Kasumi-1 (cell line): Measurements from ENCODE around the gene NSD1.
"Not testable (repeated sequence)": the region's sequence is repeated elsewhere in the genome, so short reads cannot be mapped to it uniquely, and the experiment has no call there.

Experiments
- DNase-seq, 2 experiments: peaks; one replicate each; lab custom pipeline; 2025; lab: John Stamatoyannopoulos, UW

NSD1 gene

DNA sequence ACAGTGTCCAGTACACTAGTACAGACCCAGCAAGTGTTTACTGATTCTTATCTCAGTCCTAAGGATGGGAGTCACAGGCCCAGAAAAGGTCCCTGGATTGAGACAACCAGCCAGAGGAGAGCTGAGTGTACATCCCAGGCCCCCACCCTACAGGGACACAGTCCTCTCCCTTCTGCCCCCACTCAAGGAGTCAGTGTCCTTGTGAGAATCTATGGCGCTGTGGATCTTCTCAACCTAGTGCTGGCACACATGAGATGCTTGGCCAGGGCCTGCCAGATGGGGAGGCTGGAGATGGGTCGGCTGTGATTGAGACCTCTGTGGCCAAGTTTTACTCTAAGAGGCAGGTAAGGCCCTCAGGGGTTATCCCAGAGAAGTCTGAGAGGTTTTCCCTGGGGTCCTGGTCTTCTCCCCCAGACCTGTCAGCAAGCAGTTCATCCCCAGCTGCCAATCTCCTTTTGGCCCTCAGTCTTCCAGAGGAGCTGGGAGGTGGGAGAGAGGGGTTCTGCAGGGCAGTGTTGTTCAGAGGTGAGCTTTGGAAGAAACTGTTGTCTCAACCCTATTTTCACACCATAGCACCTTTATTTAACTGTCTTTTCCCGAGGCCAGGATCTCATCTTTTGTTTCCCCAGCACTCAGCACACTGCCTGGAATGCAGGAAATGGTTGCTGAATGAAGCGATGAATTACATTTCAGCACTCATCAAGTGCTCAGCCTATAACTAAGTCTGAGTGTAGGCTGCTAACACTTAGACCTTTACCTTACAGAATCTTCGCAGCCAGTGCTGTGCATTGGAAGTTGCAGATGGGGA, 3.2 kb upstream of the NSD1 start:
- no peak for DNase-seq

DNA sequence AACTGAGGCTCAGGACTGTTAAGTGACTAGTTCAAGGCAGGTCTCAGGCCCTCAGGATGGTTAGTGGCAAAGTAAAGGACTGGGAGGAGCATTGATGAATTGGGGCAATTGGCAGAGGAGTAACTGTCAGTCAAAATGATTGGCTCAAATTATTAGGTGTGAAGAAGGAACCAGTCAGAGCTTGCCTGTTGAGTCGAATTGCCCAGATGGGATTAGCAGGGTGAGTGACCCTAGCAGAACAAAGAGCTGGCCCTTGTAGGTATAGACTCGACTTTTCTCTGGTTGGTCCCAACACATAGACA, 2.6 kb upstream of the NSD1 start:
- no peak for DNase-seq

DNA sequence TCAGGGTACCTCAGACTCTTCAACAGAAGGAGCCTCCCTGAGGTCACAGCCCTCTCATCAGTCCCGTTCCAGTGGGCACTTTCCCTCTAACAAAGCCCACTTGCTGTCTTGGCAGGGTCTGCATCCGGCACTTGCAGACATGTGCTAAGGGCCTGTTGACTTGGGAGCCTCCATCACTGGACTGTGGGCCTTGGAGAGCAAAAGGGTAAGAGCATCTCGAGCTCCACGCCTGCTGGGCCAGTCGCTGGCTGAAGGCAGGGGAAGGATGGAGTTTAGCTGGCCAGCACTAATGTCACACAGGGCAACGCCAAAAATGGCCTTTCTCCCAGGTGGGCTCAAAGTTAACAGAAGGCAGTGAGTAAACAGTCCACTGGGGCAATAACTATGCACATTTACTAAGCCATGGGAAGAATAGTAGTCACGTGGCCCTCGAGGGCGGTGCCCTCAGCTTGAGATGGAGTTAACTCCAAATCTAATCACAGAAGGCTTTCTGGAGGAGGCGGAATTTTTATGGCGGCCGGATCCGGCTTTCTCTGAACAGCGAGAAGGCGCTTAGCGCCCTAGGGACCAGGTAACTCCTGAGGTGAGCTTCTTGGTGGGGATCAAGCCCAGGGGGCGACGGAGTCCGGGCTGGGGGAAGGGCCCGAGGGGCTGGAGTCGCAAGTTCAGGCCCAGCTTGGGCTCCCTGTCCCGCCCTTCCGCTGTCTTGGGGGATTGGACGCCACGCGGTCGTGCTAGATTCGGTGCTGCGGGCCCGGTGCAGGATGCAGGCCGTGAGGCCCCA, 2.0 kb upstream of the NSD1 start:
- DNase-seq: no peak

DNA sequence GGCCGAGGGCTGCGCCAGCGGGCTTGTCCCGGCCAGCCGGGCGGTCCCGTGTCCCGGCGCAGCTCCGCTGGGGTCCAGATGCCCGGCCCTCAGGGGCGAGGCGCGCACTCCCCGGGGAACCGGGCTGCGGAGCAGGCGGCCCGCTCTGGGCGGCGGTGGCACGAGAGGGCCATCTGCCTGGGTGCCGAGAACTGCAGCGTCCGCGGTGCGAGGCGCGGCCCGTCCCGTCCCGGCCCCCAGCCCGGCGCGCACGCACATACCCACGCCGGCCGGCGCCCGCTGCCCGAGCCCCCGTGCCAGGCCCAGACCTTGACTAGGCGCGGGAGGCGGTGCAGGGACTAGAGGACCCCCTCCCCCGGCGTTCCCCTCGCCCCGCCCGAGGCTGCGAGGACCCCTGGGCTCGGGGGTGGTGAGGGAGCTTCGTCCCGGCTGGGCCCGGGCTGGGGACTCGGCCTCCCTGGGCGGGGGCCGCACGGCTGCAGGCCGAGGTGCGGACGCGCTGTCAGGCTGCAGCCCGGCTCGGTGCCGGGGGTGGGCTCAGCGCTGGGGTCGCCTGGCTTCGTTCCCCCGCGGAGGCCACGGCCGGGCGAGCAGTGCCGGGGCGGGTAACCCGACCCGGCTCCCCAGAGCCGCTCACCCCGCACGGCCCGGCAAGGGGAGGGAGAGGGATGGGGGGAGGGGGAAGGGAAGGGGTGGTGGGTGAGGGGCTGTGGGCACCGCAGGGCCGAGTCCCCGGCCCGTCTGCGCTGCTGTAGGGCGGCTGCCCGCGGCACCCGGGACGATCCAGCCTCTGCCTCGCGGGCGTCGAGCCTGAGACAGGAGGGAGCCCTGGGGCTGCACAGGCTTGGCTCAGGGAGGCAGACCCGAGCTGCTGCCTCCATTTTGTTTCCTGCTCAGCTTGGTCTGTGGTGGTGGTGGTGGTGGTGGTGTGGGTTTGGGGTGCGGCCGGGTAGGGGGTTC, 1.2 kb upstream of the NSD1 start:
- no peak for DNase-seq

- peak; percentile 19 to 27 for DNase-seq
Measured at GRCh38 chr5:177133853-177134696, 502 bp downstream of the NSD1 start.

DNA sequence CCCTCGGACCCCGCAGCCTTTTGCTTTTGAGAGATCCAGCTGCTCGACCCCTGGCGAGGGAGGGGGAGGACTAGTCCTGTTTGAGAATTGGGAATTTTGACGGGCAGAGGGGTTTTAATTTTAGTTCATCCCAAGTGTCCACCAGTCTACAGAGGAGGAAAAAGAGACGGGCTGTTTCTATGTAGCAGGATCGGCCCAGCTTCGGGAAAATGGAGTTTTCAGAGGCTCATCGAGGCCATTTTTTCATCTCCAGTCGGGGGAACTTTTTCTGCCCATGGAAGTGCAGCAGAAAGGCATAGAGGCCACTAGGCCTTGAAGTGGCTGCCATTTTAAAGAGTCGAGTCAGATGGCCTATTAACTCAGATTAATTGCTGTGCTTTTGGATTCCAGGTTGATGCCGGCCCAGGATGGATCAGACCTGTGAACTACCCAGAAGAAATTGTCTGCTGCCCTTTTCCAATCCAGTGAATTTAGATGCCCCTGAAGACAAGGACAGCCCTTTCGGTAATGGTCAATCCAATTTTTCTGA, 1.2 kb downstream of the NSD1 start:
- no peak for DNase-seq

DNA sequence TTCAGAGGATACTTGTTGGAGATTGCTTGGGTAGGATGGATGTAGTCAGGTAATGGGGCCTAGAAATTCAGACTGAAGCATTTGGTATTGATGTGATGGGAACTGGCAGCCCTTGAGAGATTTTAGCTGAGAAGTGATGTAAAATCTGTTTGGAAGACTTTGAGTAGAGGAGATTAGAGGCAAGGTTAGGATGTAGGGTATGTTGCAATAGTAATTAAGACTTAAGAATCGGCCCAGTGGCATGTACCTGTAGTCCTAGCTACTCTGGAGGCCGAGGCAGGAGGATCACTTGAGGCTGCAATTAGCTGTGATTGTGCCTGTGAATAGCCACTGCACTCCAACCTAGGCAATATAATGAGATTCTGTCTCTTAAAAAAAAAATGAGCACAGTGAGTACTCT, 6.7 kb downstream of the NSD1 start:
- DNase-seq: no peak

- DNase-seq: no peak
Measured at GRCh38 chr5:177141496-177141895, 7.9 kb downstream of the NSD1 start.

GRCh38 chr5:177142098-177142611, 8.6 kb downstream of the NSD1 start:
- DNase-seq: no peak

DNA sequence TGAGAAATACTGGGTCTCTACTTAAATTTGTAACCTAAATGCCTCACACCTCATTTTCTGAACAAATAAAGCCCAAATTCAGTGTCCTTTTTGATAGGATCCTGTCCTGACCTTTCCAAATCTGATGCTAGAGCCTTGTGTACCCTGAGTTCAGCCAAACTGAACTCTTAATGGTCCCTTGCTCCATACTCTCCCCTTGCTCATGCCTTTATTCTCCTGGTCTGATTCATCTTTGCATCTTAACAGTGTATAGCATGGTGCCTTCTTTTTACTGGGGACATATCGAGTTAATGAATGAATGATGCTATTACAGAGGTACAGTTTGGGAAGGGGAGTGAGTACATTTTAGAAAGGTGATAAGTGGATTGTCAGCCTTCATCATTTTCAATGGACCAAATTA, 9.2 kb downstream of the NSD1 start:
- DNase-seq: no peak

- no peak for DNase-seq
Measured at GRCh38 chr5:177146891-177147638, 13.5 kb downstream of the NSD1 start.

DNA sequence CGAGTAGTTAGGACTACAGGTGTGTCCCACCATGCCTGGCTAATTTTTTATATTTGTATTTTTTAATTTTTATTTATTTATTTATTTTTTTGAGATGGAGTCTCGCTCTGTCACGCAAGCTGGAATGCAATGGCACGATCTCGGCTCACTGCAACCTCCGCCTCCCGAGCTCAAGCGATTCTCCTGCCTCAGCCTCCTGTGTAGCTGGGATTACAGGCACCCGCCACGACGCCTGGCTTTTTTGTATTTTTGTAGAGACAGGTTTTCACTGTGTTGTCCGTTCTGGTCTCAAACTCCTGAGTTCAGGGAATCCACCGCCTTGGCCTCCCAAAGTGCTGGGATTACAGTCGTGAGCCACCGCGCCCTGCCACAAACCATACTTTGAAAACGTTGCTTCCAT, 16.5 kb downstream of the NSD1 start:
- DNase-seq: not testable (repeated sequence)

GRCh38 chr5:177154003-177154643, 20.6 kb downstream of the NSD1 start:
- no peak for DNase-seq

- DNase-seq: no peak
Measured at GRCh38 chr5:177162379-177162778, 28.8 kb downstream of the NSD1 start.

- no peak for DNase-seq
Measured at GRCh38 chr5:177163500-177163899, 29.9 kb downstream of the NSD1 start.

GRCh38 chr5:177169271-177169670, 35.7 kb downstream of the NSD1 start:
- no peak for DNase-seq

GRCh38 chr5:177171961-177172360, 38.4 kb downstream of the NSD1 start:
- no peak for DNase-seq

DNA sequence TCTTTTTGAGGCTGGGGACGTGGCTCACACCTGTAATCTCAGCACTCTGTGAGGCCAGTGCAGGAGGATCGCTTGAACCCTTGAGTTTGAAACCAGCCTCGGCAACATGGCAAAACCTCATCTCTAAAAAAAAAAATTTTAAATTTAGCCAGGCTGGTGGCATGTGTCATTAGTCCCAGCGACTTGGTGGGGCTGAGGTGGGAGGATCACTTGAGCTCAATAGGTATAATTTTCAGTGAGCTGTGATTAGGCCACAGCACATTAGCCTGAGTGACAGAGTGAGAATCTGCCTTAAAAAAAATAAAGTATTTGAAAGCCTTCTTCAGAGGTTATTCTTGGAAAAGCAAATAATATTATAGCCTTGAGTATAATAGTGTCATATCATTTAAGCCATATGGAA, 41.8 kb downstream of the NSD1 start:
- DNase-seq: no peak

GRCh38 chr5:177176175-177176711, 42.7 kb downstream of the NSD1 start:
- no peak for DNase-seq
